Endothelial cell of umbilical vein (primary cell): ENCODE data around the gene PLK4. TPM values are rescaled to one million over a fixed set of nuclear protein-coding genes. Genes with fewer than 3 reads are reported as not detected.

Experiments used
- BruUV-seq: library from RNA; stranded (reverse); fragments of 400-500 nt; replicated peaks from 2 replicates; lab custom pipeline; 2021; lab: Mats Ljungman, UMichigan
- CTCF ChIA-PET: fragments of 300-600, 350-600 bp; sonication (Branson Sonifier 250); formaldehyde crosslinking; loops from one replicate; lab custom pipeline; 2021; ENCODE audit warnings: antibody characterized with exemption, inconsistent platforms; lab: Charles Lee
- POLR2A ChIA-PET: fragments of 300-600, 350-600 bp; sonication (Branson Sonifier 250); formaldehyde crosslinking; loops from one replicate; lab custom pipeline; 2021; ENCODE audit warnings: antibody characterized with exemption, inconsistent platforms; lab: Charles Lee
- DNase-seq: peaks from one replicate; pipeline ENCODE4 v3.0.0-alpha.2; 2011; ENCODE audit warnings: low read depth, low spot score
- FAIRE-seq: peaks from 2 replicates; lab custom pipeline; 2011; peaks lifted over from hg19 to GRCh38; lab: Jason Lieb, UNC
- H2AFZ ChIP-seq: 2 replicates; pipeline ENCODE4 v1.6.0; 2012; ENCODE audit warnings: low read depth, low read length, control low read depth, inconsistent platforms
- H3K27ac ChIP-seq: 2 replicates; pipeline ENCODE4 v1.5.1; 2011; ENCODE audit warnings: low read depth, mild to moderate bottlenecking, control low read depth, low read length, moderate library complexity; ENCODE audit not compliant: insufficient read depth
- H3K27me3 ChIP-seq, 2 experiments: 2 replicates each; pipeline versions ENCODE4 v1.6.0 to v1.6.1; 2011; ENCODE audit warnings: low read length in 2 of 2, mixed read lengths in 1 of 2; ENCODE audit not compliant: control insufficient read depth in 2 of 2, insufficient read depth in 2 of 2
- H3K36me3 ChIP-seq, 2 experiments: 2 replicates in 1 of 2; 3 replicates in 1 of 2; pipeline ENCODE4 v1.5.1; 2011; ENCODE audit warnings: low read length in 2 of 2, mild to moderate bottlenecking in 1 of 2, moderate library complexity in 1 of 2; ENCODE audit not compliant: control insufficient read depth in 2 of 2, insufficient read depth in 2 of 2; ENCODE audit errors: extremely low read depth in 1 of 2
- H3K4me1 ChIP-seq: 3 replicates; pipeline ENCODE4 v1.5.1; 2011; ENCODE audit warnings: mild to moderate bottlenecking, low read length; ENCODE audit not compliant: control insufficient read depth, insufficient read depth; ENCODE audit errors: extremely low read depth
- H3K4me2 ChIP-seq: 2 replicates; pipeline ENCODE4 v1.6.1; 2011; ENCODE audit warnings: low read length, control low read depth, mixed read lengths; ENCODE audit not compliant: insufficient read depth
- H3K4me3 ChIP-seq, 3 experiments: fragments of 200-600 bp in 1 of 3; sonication (generic), shearing (Covaris generic) in 1 of 3; replicated peaks in 1 of 3; 2 replicates each; pipeline ENCODE4 v1.5.1; 2011 to 2016; ENCODE audit warnings: control low read depth in 3 of 3, low read length in 3 of 3, mild to moderate bottlenecking in 2 of 3, inconsistent platforms in 1 of 3, low read depth in 1 of 3, moderate library complexity in 1 of 3; ENCODE audit not compliant: insufficient read depth in 1 of 3
- H3K79me2 ChIP-seq: 2 replicates; pipeline ENCODE4 v1.6.0; 2012; ENCODE audit warnings: low read length, inconsistent platforms; ENCODE audit not compliant: control insufficient read depth, insufficient read depth
- H3K9ac ChIP-seq: replicated peaks from 2 replicates; pipeline ENCODE3; 2011; ENCODE audit warnings: low read length, control low read depth; ENCODE audit not compliant: insufficient read depth; ENCODE audit errors: extremely low read depth
- H3K9me1 ChIP-seq: replicated peaks from 3 replicates; pipeline ENCODE4 v1.6.0; 2011; ENCODE audit warnings: mild to moderate bottlenecking, low read length; ENCODE audit not compliant: control insufficient read depth, insufficient read depth; ENCODE audit errors: extremely low read depth
- H3K9me3 ChIP-seq: replicated peaks from 2 replicates; pipeline ENCODE4 v1.5.1; 2012; ENCODE audit warnings: low read length, inconsistent platforms; ENCODE audit not compliant: control insufficient read depth, insufficient read depth
- H4K20me1 ChIP-seq: replicated peaks from 2 replicates; pipeline ENCODE3; 2011; ENCODE audit warnings: mild to moderate bottlenecking, low read length; ENCODE audit not compliant: control insufficient read depth, insufficient read depth; ENCODE audit errors: extremely low read depth
- CTCF ChIP-seq, 2 donors: IDR thresholded peaks; 1 replicate in 1 of 2; 2 replicates in 1 of 2; pipeline ENCODE4 v1.5.1; 2011; ENCODE audit warnings: low read length in 2 of 2, mild to moderate bottlenecking in 2 of 2, moderate library complexity in 2 of 2, control low read depth in 1 of 2, inconsistent platforms in 1 of 2, low read depth in 1 of 2; ENCODE audit not compliant: insufficient read depth in 1 of 2; ENCODE audit errors: extremely low read depth in 1 of 2
- EZH2 ChIP-seq: IDR thresholded peaks from 2 replicates; pipeline ENCODE4 v1.6.1; 2012; ENCODE audit warnings: borderline replicate concordance, low read depth, mild to moderate bottlenecking, moderate library complexity, low read length, inconsistent platforms; ENCODE audit not compliant: severe bottlenecking
- FOS ChIP-seq: IDR thresholded peaks from 2 replicates; pipeline ENCODE4 v1.6.1; 2011; ENCODE audit warnings: mild to moderate bottlenecking, low read length, moderate library complexity, borderline replicate concordance; ENCODE audit not compliant: insufficient read depth
- GATA2 ChIP-seq: IDR thresholded peaks from 2 replicates; pipeline ENCODE4 v1.7.0; 2011; ENCODE audit warnings: low read depth, mild to moderate bottlenecking, moderate library complexity, mixed read lengths, low read length; ENCODE audit not compliant: insufficient read length, insufficient read depth
- JUN ChIP-seq: IDR thresholded peaks from 2 replicates; pipeline ENCODE4 v1.6.1; 2011; ENCODE audit warnings: borderline replicate concordance, low read depth; ENCODE audit not compliant: insufficient read length, insufficient read depth
- MAX ChIP-seq: IDR thresholded peaks from 2 replicates; pipeline ENCODE4 v1.6.1; 2011; ENCODE audit not compliant: insufficient read depth, insufficient read length
- MYC ChIP-seq: IDR thresholded peaks from one replicate; pipeline ENCODE4 v1.6.1; 2011; ENCODE audit warnings: mild to moderate bottlenecking, low read depth, low read length
- POLR2A ChIP-seq: IDR thresholded peaks from 2 replicates; pipeline ENCODE4 v1.6.1; 2012; ENCODE audit warnings: low read depth, mild to moderate bottlenecking, control low read depth, low read length
- POLR2AphosphoS5 ChIP-seq: IDR thresholded peaks from 2 replicates; pipeline ENCODE4 v1.6.1; 2012; ENCODE audit warnings: low read depth, mild to moderate bottlenecking, control low read depth, low read length, moderate library complexity; ENCODE audit not compliant: insufficient read depth
- dilution Hi-C: fragments of 300-500 bp; cut with MboI; formaldehyde crosslinking; loops from one replicate; pipeline ENCODE4 v1.15.0; 2019; ENCODE audit warnings: low sequenced_read_pairs; ENCODE audit not compliant: extremely low pct_ligation_motif_present
- intact Hi-C: fragments of 100-400 bp; cut with micrococcal nuclease; formaldehyde crosslinking; loops from one replicate; pipeline ENCODE4 v1.10.0; 2022
- polyA plus RNA-seq, 4 experiments: library from polyadenylated mRNA; depleted of rRNA in 3 of 4; stranded (reverse) in 3 of 4; unstranded in 1 of 4; fragments of >200 nt; gene quantifications; 2 replicates each; pipeline versions ENCODE4 v1.2.1 to v1.2.3, GENCODE V29; 2011 to 2012; ENCODE audit warnings: missing spikeins in 1 of 4
- total RNA-seq: library from RNA; stranded (reverse); gene quantifications from 2 replicates; pipeline ENCODE4 v1.2.3, GENCODE V29; 2021

PLK4 gene
- total and polyA plus RNA-seq, 2 donors (not counting 3 experiments of a cell fraction or from before 2014, with no cell fraction given): 13.7 to 37.7 TPM

GRCh38 chr4:127888559-127888958 lies 7.9 kb downstream of the PLK4 start:
- dilution Hi-C loops (no loop called here), intact Hi-C loops (no loop called here)
- TF ChIP-seq JUN (no peak), POLR2A (no peak), EZH2 (no peak), GATA2 (no peak), FOS (no peak), POLR2AphosphoS5 (no peak), CTCF (IDR thresholded peaks at IDR 0.05; ENCODE audit: extremely low read depth in 1 of 2, insufficient read depth in 1 of 2, low read depth in 1 of 2, low read length in 2 of 2) (no peak), MAX (no peak), MYC (no peak)
- Histone ChIP-seq H3K9me3 (no peaks in the 10 kb centered on the region), H3K4me2 (no peak overlapping the region), H3K9me1 (no peaks in the 10 kb centered on the region), H3K4me3 (no peak overlapping the region), H2AFZ (no peak overlapping the region), H3K27ac (no peak overlapping the region), H3K4me1 (peaks cover 3% of the 10 kb centered on the region), H3K9ac (no peak overlapping the region), H4K20me1 (no peaks in the 10 kb centered on the region), H3K27me3 (no peaks in the 10 kb centered on the region), H3K36me3 (peaks cover 0 to 19% of the 10 kb centered on the region in 2 experiments), H3K79me2 (peaks cover 25% of the 10 kb centered on the region)
- FAIRE-seq: no peak
- ChIA-PET CTCF (interaction anchor here (0.7 to 1.2 kb wide), 2 partner anchors 77 to 107 kb away, joined by 3 to 4 read pairs; partner anchors contain the start of genes ABHD18, HSPA4L and MFSD8), POLR2A (no interaction called here)
- BruUV-seq: no TSS peak
- DNase-seq: no peak
